Cerebellar nuclear complex (tissue), 1 donor: ENCODE data around the gene PIGL.
"Not testable (repeated sequence)": the region's sequence is repeated elsewhere in the genome, so short reads cannot be mapped to it uniquely, and the experiment has no call there.

Experiments used
- DNase-seq, 2 experiments: peaks; one replicate each; lab custom pipeline; 2025; lab: John Stamatoyannopoulos, UW

The PIGL gene

DNA sequence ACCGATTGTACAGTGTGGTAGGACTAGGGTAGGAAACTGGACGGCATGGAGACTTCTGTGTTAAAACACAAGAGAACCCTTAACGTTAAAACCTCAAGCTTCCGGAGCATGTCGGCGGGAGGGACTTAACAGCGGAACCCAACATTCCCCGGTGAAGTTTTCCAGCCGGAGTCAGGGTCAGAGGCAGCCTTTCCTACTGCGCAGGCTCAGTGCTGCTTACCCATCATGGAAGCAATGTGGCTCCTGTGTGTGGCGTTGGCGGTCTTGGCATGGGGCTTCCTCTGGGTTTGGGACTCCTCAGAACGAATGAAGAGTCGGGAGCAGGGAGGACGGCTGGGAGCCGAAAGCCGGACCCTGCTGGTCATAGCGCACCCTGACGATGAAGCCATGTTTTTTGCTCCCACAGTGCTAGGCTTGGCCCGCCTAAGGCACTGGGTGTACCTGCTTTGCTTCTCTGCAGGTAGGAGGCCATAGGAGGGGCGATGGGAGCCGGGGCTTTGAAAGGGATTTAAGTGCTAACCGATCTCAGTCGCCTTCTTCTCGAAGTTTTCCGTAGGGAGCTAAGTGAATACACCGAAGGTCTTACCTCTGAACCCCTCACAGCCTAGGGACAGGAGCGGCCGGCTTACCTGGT lies at the start of gene PIGL:
Gene PIGL, plus strand, starts transcription at position 209 of the 634 bp plus-strand sequence. Its CDS starts 17 bp downstream, at position 226.
- DNase-seq = peak in 1 of 2 experiments; percentile 67

DNA sequence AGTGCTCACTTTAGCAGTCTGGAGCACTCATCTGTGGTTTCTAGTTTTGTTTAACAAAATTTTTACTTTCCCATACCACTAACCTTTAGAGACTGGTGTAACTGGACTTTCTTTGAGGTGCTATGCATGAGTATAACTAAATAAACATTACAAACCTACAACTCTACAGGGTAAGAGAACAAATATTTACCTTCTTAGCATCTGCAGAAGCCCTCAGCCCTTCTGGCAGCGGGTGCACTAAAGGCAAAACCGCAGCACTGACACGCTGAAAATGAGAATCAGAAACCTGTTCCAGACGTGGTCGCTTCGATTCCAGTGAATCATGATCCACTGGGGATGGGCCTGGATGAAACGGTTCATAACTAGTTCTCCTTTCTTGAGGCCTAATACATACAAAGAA lies 45.4 kb upstream of the PIGL start:
- DNase-seq = no peak

GRCh38 chr17:16178836-16179235 lies 38.2 kb upstream of the PIGL start:
- no peak for DNase-seq

GRCh38 chr17:16181581-16181980 lies 35.4 kb upstream of the PIGL start:
- no peak for DNase-seq

DNA sequence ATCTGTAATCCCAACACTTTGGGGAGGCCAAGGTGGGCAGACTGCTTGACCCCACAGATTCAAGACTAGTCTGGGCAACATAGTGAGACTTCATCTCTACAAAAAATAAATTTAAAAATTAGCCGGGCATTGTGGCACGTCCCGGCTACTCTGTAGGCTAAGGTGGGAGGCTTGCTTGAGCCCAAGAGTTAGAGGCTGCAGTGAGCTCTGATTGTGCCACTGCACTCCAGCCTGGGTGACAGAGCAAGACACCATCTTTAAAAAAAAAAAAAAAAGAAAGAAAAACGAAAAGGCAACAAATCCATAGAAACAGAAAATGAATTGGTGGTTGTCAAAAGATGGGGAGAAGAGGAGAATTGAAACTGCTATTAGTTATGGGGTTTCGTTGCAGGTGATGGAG lies 29.4 kb upstream of the PIGL start:
- no peak for DNase-seq

DNA sequence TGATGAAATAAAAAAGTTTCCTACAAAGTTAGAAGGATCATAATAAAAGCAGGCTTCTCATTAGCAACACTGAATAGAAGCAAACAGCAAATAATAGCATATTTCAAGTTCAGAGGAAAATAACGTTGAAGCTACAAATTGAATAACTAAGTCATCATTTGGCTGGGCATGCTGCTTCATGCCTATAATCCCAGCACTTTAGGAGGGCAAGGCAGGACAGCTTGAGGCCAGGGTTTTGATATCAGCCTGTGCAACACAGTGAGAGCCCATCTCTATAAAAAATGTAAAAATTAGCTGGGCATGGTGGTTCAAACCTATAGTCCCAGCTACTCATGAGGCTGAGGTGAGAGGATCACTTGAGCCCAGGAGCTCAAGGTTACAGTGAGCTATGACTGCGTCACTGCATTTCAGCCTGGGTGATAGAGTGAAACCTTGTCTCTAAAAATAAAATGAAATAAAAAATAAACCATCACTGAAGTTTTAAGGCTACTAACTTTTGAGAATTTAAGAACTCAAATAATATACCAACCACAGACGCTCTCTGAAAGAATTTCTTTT lies 27.1 kb upstream of the PIGL start:
- DNase-seq = no peak

DNA sequence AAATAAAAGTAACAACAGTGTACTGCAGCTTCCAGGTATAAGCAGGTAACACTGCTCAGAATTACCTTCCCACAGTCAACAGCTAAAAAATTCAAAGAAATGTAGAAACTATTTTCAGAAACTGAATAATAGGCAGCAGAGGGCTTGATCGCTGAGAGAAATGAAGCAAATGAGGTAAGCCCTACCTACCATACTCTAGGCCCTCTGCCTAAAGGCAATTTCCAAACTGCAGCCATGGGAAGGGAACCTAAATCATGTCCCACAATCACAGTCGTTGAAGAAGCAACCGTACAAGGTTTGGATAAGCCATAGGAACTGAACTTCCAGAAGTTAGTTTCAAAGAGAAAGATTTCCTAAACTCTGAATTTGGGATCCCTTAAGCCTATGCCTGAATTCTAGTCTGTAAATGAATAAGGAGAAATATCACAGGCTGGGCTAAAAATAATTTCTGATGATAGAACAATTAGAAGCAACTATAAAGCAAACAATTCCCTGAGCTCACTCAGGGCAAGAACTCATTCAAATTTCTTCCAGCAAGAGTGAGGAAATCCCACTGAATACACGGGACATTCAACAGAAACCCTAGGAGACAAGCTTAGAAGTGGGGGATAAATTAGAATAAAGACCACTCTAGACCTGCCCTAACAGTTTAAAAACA lies 26.2 kb upstream of the PIGL start:
- DNase-seq = no peak

GRCh38 chr17:16191604-16192003 lies 25.4 kb upstream of the PIGL start:
- DNase-seq = no peak

DNA sequence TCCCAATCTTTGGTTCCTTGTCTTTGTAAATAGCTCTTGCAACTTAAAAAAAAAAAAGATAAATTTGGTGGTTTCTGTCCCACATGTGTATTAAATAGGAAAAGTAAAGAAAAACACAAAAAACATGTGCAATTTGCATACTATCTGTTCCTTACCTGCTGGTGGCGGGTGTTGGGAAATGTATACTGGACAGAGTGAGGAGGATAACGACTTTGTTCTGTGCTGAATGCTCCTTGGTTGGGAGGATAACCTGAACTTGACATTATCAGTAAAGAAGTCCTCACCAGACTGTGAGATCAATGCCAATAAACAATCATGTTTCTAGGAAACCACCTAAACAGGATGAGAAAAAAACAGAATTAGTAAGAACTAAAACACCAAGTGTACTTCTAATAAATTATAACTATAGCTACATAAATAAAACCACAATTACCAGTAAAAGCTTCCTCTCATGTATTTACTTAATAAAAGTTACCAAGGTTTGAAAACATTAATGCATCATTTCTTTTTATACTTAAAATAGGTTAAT lies 22.6 kb upstream of the PIGL start:
- DNase-seq = not testable (repeated sequence)

DNA sequence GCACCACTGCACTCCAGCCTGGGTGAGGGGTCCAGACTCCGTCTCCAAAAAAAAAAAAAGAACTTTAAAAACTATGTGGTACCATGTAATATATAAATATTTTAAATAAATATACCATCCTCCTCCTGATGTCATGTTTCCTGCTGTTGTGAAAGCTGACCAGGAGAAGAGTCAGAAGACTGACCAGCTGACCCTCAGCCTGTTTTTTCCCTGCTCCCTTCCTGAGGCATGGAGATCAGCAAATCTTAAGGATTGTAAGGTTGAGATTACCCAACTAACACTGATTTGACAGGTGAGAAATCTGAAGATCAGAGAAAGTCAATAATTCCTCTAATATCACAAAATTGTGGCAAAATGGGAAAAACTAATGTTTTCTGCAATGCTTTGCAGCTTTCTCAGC lies 19.7 kb upstream of the PIGL start:
- DNase-seq = no peak

DNA sequence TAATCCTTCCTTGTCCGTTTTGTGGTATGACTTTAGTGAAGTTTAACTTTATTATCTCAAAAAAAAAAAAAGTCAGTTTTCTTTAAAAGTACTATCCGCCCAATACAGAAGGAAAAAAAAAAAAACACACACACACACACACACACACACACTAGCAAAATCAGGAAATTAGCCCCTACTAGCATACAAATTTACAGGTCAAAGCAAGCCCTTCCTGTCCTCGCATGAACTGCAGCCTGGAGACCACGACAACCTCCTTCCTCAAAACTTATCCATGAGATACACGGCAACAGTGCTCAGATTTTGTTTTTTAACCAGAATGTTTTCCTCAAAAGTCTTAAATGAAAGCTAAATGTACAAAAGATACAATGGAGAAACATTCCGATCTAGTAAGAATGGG lies 17.9 kb upstream of the PIGL start:
- DNase-seq = no peak

DNA sequence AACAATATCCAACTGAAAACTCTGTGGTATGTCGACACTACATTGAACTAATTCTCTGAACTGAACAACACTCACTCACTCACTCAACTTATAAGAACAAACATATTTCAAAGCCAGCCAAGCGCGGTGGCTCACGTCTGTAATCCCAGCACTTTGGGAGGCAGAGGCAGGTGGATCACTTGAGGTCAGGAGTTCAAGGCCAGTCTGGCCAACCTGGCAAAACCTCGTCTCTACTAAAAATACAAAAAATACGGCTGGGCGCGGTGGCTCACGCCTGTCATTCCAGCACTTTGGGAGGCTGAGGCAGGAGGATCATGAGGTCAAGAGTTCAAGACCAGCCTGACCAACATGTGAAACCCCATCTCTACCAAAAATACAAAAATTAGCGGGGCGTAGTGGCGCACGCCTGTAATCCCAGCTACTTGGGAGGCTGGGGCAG lies 15.3 kb upstream of the PIGL start:
- DNase-seq = not testable (repeated sequence)

GRCh38 chr17:16202554-16203500 lies 14.2 kb upstream of the PIGL start:
- not testable (repeated sequence) for DNase-seq

DNA sequence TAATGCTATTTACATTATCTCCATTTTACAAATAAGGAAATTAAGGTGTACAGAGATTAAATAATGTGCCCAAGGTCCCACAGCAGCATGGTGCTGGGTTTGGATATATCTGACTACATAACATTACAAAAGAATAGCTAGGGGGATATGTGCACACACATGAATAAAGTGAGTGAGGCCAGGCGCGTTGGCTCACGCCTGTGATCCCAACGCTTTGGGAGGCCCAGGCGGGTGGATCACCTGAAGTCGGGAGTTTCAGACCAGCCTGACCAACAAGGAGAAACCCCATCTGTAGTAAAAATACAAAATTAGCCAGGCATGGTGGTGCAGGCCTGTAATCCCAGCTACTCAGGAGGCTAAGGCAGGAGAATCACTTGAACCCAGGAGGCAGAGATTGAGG lies 12.2 kb upstream of the PIGL start:
- DNase-seq = not testable (repeated sequence)

DNA sequence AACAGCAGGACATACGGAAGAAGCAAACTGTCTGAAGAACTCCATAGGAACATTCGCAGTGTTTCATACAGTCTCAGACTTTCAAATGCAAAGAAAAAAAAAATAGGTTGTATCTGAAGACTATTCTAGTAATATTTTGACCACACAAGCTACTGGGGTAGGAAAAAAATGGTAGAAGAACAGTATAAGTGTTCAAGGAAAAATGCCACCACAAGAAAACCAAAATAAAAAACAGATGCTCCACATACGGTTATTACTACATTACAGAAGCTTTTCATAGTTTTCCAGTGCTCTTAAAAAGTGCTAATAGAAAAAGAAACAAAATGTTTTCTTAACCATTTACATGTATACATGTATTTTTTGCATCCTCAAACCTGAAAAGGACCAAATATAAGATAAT lies 5.4 kb upstream of the PIGL start:
- DNase-seq = no peak

DNA sequence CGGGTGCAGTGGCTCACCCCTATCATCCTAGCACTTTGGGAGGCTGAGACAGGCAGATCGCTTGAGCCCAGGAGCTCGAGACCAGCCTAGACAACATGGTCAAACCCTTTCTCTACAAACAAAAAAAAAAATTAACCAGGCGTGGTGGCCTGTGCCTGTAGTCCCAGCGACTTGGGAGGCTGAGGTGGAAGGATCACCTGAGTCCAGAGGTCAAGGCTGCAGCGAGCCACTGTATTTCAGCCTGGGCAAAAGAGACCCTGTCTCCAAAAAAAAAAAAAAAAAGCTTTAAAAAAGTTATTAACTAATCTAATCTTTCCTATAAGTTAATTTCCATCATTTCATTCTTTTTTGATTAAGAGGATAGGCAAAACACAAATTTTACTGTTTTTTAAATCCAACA lies 4.2 kb upstream of the PIGL start:
- DNase-seq = no peak

- no peak for DNase-seq
Observed at GRCh38 chr17:16214190-16215001, 2.6 kb upstream of the PIGL start.

DNA sequence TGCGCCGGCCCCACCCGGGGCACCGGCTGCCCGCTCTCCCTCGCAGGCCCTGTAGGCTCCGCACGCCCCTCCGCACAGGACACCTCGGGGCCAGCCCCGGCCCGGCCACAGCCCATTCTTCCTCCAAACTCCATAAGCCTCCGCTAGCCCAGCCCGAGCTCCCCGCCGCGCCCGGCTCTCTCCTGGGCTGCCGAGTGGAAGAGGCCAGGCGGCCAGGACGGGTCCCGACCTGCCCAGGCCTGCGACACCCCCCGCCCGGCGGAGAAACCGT lies 2.1 kb upstream of the PIGL start:
- no peak for DNase-seq

DNA sequence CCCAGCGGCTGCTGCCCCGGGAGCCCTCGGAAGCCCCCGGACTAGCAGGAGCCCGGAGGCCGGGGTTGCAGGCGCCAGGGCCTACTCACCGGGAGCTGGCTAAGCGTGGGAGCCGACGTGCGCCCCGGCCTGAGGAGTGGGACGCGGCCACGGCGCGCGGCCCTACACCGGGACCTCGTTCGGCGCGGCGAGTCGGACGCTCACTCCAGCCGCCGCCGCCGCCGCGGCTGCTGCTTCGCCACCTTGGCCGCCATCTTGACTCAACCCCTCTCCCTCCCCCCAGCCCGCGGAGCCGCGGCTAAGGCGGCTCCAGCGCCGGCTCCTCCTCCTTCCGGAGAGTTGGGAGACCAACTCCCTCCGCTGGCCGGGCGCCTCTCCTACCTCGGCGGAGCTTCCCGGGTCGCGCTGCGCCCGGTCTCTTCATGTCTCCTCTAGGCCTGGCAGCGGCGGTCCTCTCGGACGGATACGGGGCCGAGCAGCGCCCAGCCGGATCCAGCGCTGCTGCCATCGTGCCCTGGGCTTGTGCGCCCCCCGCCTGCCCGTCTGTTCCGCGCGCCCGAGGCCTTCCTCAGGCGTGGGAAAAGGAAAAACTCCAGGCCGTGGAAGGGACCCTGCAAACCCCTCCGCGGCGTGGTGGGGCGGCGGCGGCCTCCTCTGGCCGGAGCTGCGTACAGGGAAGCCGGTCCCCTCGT lies 1.6 kb upstream of the PIGL start, which contains the start of gene NCOR1:
Gene NCOR1, minus strand, starts transcription at position 262 of the 692 bp plus-strand sequence. CDS start 20,965 bp downstream, outside the sequence.
- DNase-seq = peak in 1 of 2 experiments; percentile 43

- no peak for DNase-seq
Observed at GRCh38 chr17:16215965-16216316, 1.1 kb upstream of the PIGL start.
